GM18520 (cell line): ENCODE data around the gene HBA2.
"Not testable (repeated sequence)": the region's sequence is repeated elsewhere in the genome, so short reads cannot be mapped to it uniquely, and the experiment has no call there.

Experiments
- ATAC-seq: cut with Tn5 transposase; IDR thresholded peaks from one replicate; pipeline ENCODE4 v1.9.1; 2021; ENCODE audit not compliant: unreplicated experiment

HBA2 gene

DNA sequence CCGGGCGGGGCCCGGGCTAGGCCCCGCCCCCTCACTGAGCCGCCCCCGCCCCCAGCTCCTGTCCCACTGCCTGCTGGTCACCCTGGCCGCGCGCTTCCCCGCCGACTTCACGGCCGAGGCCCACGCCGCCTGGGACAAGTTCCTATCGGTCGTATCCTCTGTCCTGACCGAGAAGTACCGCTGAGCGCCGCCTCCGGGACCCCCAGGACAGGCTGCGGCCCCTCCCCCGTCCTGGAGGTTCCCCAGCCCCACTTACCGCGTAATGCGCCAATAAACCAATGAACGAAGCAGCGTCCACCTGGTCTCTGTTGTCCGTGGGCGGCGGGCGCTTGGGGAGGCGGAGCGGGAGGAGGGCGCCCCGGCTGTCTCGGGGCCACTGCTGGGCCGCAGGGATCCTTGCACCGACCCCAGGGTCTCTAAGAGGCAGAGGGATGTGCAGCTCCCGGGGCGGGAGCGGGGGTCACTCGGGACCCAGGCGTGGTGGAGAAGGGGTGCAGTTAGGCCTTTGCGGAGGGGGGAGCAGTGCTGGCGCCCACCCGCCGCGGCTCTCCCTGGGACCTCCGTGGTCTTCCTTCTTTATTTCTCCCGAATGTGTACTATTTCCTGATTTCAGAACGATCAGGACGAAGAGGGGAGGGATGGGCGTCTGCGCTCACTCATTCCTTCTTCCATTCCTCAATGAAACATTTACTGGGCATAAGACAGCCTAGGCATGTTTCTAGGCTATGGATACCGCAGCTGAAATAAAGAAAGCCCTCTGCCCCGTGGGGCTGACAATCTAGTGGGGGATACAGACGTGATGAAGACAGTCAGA lies 18.3 kb upstream of the HBA2 start:
- ATAC-seq: no peak

DNA sequence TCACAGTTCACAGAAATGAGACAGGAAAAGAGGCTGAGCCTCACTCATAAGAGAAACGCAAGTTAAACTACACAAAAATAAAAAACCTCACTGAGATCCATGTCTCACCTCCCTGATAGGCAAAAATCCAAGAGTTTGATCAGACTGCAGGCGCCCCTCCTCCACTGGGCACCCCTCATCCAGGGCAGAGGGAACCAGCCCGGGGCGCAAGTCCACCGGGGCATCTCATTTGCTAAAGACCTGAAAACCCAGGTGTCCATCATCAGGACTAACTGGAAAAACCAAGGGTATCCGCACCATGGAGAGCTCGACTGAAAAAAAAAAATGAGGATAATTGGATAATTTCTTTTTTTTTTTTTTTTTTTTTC lies 17.7 kb upstream of the HBA2 start:
- ATAC-seq: no peak

DNA sequence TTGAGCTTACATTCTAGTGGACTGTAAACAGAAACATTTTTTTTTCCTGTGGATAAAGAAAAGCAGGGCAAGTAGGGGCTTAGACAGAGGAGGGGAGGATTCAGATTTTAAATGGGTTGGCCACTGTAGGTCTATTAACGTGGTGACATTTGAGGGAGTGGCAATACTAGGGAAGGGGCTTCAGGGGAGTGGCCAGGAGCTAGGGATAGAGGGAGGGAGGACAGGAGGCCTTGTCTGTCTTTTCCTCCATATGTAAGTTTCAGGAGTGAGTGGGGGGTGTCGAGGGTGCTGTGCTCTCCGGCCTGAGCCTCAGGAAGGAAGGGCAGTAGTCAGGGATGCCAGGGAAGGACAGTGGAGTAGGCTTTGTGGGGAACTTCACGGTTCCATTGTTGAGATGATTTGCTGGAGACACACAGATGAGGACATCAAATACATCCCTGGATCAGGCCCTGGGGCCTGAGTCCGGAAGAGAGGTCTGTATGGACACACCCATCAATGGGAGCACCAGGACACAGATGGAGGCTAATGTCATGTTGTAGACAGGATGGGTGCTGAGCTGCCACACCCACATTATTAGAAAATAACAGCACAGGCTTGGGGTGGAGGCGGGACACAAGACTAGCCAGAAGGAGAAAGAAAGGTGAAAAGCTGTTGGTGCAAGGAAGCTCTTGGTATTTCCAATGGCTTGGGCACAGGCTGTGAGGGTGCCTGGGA lies 13.4 kb upstream of the HBA2 start:
- ATAC-seq: no peak

DNA sequence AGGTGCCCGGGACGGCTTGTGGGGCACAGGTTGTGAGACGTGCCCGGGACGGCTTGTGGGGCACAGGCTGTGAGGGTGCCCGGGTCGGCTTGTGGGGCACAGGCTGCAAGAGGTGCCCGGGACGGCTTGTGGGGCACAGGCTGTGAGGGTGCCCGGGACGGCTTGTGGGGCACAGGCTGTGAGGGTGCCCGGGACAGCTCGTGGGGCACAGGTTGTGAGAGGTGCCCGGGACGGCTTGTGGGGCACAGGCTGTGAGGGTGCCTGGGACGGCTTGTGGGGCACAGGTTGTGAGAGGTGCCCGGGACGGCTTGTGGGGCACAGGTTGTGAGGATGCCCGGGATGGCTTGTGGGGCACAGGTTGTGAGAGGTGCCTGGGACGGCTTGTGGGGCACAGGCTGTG lies 12.4 kb upstream of the HBA2 start:
- not testable (repeated sequence) for ATAC-seq

DNA sequence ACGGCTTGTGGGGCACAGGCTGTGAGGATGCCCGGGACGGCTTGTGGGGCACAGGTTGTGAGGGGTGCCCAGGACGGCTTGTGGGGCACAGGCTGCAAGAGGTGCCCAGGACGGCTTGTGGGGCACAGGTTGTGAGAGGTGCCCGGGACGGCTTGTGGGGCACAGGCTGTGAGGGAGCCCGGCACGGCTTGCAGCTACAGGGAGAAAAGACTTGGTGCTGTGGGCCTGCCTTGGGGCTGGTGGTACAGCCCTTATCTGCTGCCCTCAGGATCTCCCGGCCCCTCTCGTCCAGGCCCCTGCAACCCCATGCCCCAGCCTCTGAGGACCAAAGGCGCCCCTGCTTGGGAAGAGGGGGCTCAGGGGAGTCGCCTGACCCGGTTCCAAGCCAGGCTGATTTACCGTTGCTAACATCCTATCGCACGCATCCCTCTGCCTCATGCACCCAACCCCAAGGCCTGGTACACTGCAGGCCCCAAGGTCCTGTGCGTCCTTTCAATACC lies 11.9 kb upstream of the HBA2 start:
- ATAC-seq: no peak

DNA sequence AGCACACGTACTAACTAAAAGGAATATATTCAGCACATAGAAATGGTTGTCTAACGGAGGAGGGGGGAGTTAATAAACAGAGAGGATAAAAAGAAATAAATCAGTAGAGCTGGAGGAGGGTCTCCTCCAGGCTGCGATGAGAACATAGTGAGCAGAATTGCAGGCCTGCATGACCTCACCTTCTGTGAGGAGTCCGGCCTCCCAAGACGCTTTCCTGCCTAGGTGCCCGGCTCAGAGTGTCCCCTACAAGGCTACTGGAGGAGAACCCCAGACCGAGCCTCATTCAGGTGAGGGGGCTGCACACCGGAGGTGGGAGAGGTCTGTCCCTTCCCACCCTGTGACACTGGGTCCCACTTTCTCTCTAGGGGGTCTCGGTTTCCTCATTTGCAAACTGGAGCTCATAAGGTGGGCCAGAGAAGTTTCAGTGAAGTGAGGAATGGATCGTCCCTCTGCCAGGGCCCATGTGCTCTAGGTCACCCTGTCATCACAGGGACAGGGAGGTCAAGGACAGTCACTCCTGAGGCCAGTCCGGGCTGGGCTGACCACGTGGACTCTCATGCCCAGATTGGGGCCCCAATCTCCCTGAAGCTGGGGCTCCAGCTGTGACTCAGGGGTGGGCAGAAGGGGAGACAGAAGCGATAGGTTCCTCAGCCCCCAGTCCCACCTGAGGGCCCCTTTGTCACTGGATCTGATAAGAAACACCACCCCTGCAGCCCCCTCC lies 10.2 kb upstream of the HBA2 start:
- no peak for ATAC-seq

DNA sequence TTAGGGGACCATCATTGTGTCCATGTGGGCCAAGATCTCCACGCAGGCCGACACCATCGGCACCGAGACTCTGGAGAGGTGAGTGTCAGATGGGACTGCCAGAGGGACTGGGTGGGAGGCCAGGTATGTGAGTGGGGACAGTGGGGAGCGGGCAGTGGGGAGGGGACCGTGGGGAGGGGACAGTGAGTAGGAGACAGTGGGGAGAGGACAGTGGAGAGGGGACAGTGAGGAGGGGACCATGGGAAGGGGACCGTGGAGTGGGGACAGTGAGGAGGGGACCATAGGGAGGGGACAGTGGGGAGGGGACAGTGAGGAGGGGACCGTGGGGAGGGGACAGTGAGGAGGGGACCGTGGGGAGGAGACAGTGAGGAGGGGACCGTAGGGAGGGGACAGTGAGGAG lies 9.5 kb upstream of the HBA2 start:
- ATAC-seq: not testable (repeated sequence)

DNA sequence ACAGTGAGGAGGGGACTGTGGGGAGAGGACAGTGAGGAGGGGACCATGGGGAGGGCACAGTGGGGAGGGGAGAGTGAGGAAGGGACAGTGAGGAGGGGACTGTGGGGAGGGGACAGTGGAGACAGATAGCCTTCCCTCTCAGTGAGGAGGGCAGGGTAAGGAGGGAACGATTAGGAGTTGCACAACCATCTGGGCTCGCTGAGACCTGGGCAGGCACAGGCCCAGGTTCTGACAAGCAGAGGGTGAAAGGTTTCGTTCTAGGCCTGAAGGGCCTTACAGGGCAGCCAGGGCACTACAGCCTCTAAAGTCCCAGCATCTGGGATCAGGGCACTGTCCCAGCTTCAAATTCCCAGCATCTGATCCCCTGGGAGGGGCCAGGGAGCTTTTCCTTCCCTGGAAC lies 9.0 kb upstream of the HBA2 start:
- not testable (repeated sequence) for ATAC-seq

DNA sequence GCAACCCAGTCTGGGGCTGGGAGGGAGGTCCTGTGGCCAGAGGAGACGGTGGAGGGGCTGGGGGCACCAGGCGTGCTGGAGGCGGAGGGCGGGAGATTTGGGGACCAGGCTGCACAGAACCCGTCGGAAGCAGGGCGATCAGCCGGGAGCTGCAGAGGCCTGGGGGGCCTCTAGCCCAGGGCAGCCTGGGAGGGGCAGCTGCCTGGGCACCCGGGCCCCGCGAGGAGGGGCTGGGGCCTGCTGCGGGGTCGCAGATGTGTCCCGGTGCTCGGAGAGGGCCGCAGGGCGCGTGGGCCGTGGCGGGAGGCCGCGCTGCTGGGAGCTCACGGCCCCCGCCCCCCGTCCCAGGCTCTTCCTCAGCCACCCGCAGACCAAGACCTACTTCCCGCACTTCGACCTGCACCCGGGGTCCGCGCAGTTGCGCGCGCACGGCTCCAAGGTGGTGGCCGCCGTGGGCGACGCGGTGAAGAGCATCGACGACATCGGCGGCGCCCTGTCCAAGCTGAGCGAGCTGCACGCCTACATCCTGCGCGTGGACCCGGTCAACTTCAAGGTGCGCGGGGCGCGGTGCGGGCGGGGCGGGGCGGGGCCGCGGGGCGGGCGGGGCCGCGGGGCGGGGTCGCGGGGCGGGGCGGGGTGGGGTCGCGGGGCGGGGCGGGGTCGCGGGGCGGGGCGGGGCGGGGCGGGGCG lies 8.4 kb upstream of the HBA2 start:
- ATAC-seq: not testable (repeated sequence)

DNA sequence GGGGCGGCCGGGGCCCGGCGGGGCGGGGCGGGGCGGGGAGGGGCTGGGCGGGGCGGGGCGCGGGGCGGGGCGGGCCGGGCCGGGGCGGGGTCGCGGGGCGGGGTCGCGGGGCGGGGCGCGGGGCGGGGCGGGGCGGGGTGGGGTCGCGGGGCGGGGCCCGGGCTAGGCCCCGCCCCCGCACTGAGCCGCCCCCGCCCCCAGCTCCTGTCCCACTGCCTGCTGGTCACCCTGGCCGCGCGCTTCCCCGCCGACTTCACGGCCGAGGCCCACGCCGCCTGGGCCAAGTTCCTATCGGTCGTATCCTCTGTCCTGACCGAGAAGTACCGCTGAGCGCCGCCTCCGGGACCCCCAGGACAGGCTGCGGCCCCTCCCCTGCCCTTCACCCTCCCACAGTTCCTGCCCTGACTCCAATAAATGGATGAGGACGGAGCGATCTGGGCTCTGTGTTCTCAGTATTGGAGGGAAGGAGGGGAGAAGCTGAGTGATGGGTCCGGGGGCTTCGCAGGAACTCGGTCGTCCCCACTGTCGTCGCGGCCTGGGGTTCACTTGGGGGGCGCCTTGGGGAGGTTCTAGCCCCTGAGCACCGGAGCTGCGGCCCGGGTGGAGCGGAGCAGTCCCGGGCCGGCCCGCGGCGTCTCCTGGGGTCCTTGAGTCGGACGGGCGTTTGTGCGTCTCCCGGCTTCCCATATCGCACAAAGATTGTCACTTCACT lies 7.7 kb upstream of the HBA2 start:
- ATAC-seq: no peak

DNA sequence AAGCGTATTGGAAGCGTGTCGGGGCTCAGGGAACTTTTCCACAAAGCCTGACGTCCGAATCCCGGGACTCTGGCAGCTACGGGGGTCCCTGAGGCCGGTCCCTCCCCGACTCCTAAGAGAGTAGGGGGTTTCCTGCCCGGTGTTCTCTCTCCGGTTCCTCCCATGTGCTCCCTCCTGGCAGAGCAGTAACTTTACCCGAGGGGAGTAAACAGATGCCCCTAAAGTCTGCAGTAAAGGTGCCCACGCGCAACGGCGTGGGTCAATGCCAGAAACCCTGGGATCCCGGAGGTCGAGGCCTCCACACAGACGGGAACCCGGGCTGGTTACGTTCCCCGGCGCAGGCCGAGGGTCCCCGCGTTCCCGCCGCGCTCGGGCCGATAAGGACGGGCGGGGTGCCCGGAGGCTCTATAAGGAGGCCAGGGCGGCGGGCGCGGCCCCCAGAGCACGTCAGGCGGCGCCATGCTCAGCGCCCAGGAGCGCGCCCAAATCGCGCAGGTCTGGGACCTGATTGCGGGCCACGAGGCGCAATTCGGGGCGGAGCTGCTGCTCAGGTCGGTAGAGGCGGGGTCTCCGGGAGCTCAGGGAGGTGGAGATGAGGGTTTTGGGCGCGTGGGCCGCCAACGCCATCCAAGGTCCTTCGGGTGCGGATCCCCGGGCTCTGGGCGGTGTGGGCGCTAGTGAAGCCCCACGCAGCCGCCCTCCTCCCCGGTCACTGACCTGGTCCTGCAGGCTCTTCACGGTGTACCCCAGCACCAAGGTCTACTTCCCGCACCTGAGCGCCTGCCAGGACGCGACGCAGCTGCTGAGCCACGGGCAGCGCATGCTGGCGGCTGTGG lies 6.9 kb upstream of the HBA2 start, which contains the start of gene HBM:
TSS of gene HBM (plus strand) at position 440 of the 836 bp plus-strand sequence. CDS start at position 460, 20 bp downstream.
- ATAC-seq: no peak

DNA sequence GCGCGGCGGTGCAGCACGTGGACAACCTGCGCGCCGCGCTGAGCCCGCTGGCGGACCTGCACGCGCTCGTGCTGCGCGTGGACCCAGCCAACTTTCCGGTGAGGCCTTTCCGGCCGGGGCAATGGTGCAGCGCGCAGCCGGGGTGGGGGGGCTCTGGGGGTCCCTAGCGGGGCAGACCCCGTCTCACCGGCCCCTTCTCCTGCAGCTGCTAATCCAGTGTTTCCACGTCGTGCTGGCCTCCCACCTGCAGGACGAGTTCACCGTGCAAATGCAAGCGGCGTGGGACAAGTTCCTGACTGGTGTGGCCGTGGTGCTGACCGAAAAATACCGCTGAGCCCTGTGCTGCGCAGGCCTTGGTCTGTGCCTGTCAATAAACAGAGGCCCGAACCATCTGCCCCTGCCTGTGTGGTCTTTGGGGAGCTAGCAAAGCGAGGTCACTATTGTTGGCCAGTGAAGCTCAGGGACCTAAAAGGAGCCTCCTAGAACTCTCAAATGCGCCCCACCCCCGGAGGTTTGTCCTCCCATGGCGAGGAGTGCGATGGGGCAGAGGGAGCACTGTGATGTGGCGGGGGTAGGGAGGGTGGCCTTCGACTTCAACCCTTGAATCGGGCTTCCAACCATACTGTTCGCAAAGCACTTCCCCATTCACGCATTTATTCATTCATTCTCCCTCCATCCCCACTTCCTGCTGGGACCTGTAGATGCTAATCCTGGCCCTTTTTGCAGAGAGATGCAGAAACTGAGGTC lies 6.1 kb upstream of the HBA2 start:
- no peak for ATAC-seq

DNA sequence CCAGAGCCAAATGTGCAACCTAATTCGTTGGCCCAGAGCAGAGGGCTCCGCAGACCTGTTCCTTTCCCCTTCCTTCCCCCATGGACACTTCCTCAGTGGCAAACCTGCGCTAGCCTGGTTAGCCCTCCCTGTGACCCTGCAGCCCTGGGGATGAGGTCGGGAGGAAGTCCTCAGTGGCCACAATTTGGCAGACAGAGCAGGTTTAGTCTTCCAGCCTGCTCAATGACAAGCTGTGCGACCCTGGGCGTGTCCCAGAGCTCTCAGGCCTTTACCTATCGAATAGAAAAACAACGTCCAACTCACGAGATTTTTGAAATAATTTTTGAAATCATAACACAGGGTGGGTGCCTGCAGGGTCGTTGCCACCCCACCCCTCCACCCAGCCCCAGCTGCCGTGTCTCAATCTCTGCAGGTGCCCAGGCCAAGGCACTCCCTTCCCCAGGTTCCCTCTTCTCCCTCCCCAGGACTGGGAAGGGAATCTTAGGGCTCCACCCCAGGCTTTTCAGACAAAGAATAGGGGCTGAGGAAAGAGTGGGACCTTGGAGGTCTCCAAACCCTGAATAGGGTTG lies 5.5 kb upstream of the HBA2 start:
- no peak for ATAC-seq

DNA sequence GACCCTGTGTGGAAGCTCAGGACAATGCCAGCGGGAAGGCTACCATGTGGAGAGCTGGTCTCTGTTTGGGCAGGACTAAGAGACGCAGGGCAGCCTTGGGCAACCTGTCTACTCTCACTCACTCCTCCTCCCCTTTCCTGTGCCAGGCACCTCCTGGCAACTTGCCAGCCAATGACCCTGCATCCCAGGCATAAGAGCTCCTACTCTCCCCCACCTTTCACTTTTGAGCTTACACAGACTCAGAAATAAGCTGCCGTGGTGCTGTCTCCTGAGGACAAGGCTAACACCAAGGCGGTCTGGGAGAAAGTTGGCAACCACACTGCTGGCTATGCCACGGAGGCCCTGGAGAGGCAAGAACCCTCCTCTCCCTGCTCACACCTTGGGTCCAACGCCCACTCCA lies 4.3 kb upstream of the HBA2 start:
- no peak for ATAC-seq

DNA sequence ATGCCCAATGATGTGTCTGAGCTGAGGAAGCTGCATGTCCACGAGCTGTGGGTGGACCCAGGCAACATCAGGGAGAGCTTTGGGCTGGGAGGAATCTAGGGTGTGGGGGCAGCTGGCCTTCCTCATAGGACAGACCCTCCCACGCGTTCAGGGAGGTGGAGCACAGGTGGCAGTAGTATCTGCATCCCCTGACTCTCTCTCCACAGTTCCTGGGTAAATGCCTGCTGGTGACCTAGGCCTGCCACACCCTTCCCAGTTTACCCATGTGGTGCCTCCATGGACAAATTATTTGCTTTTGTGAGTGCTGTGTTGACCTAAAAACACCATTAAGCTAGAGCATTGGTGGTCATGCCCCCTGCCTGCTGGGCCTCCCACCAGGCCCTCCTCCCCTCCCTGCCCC lies 3.7 kb upstream of the HBA2 start:
- ATAC-seq: no peak

DNA sequence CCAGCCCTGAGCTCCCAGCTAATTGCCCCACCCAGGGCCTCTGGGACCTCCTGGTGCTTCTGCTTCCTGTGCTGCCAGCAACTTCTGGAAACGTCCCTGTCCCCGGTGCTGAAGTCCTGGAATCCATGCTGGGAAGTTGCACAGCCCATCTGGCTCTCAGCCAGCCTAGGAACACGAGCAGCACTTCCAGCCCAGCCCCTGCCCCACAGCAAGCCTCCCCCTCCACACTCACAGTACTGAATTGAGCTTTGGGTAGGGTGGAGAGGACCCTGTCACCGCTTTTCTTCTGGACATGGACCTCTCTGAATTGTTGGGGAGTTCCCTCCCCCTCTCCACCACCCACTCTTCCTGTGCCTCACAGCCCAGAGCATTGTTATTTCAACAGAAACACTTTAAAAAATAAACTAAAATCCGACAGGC lies 2.6 kb upstream of the HBA2 start:
- not testable (repeated sequence) for ATAC-seq

DNA sequence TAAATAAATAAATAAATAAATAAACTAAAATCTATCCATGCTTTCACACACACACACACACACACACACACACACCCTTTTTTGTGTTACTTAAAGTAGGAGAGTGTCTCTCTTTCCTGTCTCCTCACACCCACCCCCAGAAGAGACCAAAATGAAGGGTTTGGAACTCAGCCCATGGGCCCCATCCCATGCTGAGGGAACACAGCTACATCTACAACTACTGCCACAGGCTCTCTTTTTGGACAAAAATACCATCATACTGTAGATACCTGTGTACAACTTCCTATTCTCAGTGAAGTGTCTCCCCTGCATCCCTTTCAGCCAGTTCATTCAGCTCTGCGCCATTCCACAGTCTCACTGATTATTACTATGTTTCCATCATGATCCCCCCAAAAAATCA lies 1.9 kb upstream of the HBA2 start:
- no peak for ATAC-seq

DNA sequence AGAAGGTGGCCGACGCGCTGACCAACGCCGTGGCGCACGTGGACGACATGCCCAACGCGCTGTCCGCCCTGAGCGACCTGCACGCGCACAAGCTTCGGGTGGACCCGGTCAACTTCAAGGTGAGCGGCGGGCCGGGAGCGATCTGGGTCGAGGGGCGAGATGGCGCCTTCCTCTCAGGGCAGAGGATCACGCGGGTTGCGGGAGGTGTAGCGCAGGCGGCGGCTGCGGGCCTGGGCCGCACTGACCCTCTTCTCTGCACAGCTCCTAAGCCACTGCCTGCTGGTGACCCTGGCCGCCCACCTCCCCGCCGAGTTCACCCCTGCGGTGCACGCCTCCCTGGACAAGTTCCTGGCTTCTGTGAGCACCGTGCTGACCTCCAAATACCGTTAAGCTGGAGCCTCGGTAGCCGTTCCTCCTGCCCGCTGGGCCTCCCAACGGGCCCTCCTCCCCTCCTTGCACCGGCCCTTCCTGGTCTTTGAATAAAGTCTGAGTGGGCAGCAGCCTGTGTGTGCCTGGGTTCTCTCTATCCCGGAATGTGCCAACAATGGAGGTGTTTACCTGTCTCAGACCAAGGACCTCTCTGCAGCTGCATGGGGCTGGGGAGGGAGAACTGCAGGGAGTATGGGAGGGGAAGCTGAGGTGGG lies 657 bp downstream of the HBA2 start:
- ATAC-seq: not testable (repeated sequence)
